ENCODE measurements around the gene FNDC11. TPM values are rescaled to one million over a fixed set of nuclear protein-coding genes. Genes with fewer than 3 reads are reported as not detected.

The FNDC11 gene
- total and polyA plus RNA-seq, 2 of the 13 experiments (the other 11 are each of a cell fraction or from before 2014, with no cell fraction given): 0.07 TPM; not detected in 1

DNA sequence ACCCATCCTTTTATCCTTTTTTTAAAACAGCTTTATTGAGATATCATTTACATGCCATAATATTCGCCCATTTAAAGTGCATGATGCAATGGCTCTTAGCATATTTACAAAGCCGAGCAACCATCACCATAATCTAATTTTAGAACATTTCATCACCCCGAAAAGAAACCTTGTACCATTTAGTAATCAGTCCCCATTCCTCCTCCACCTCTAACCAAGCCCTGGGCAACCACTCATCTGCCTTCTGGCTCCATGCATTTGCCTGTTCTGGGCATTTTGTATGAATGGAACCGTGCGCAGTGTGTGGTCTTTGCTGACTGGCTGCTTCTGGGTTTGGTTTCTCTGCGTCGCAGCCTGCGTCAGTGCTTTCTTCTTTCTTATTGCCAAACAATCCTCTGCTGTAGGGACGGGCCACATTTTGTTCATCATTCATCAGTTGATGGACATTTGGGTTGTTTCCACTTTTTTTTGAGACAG lies 44.8 kb upstream of the FNDC11 start (continued):
- TF ChIP-seq, protein P1, sequence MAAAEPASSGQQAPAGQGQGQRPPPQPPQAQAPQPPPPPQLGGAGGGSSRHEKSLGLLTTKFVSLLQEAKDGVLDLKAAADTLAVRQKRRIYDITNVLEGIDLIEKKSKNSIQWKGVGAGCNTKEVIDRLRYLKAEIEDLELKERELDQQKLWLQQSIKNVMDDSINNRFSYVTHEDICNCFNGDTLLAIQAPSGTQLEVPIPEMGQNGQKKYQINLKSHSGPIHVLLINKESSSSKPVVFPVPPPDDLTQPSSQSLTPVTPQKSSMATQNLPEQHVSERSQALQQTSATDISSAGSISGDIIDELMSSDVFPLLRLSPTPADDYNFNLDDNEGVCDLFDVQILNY (CRISPR knock-in tag; conservative IDR thresholded peaks at IDR 0.05): no peak
- TF ChIP-seq ZNF775 (CRISPR knock-in tag; IDR thresholded peaks at IDR 0.05; ENCODE audit: borderline replicate concordance): no peak
- TF ChIP-seq, protein P2, sequence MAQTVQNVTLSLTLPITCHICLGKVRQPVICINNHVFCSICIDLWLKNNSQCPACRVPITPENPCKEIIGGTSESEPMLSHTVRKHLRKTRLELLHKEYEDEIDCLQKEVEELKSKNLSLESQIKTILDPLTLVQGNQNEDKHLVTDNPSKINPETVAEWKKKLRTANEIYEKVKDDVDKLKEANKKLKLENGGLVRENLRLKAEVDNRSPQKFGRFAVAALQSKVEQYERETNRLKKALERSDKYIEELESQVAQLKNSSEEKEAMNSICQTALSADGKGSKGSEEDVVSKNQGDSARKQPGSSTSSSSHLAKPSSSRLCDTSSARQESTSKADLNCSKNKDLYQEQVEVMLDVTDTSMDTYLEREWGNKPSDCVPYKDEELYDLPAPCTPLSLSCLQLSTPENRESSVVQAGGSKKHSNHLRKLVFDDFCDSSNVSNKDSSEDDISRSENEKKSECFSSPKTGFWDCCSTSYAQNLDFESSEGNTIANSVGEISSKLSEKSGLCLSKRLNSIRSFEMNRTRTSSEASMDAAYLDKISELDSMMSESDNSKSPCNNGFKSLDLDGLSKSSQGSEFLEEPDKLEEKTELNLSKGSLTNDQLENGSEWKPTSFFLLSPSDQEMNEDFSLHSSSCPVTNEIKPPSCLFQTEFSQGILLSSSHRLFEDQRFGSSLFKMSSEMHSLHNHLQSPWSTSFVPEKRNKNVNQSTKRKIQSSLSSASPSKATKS (CRISPR knock-in tag; IDR thresholded peaks at IDR 0.05): no peak
- no peak for TF ChIP-seq PHB2 (IDR thresholded peaks at IDR 0.05; ENCODE audit: partially characterized antibody)
- TF ChIP-seq, protein P3, sequence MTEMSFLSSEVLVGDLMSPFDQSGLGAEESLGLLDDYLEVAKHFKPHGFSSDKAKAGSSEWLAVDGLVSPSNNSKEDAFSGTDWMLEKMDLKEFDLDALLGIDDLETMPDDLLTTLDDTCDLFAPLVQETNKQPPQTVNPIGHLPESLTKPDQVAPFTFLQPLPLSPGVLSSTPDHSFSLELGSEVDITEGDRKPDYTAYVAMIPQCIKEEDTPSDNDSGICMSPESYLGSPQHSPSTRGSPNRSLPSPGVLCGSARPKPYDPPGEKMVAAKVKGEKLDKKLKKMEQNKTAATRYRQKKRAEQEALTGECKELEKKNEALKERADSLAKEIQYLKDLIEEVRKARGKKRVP (CRISPR knock-in tag; IDR thresholded peaks at IDR 0.05): 0 out of 4 replicates have a peak, but pooled peaks of 1 of the 2 experiments have one; percentile 24

DNA sequence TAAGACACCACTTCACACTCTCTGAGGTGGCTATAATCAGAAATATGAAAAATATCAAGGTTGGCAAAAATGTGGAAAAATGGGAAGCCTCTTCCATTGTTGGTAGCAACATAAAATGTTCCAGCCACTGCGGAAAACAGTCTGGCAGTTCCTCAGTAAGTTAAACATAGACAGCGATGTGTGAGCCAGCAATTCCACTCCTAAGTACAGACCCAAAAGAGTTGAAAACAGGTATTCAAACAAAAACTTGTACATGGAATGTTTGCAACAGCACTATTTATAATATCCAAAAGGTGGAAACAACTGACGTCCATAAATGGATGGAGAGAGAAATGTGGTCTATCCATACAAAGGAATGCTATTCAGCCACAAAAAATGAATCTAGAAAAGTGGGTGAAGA lies 40.8 kb upstream of the FNDC11 start:
- Histone ChIP-seq H3K27me3 (ENCODE audit: control insufficient read depth in 1 of 2, insufficient read depth in 2 of 2, low read length in 2 of 2) (peaks cover 13 to 79% of the 10 kb centered on the region in 2 experiments), H3K9ac (ENCODE audit: insufficient read depth, low read depth, low read length) (no peak overlapping the region), H3K27ac (ENCODE audit: extremely low read length, insufficient read depth, low read length) (no peak overlapping the region), H2AFZ (ENCODE audit: low read length) (no peak overlapping the region), H3K79me2 (ENCODE audit: insufficient read depth, low read length) (no peaks in the 10 kb centered on the region), H3K4me1 (ENCODE audit: insufficient read depth, low read length) (no peaks in the 10 kb centered on the region), H3K4me3 (replicated peaks in 1 of 3; ENCODE audit: insufficient read depth in 1 of 3, low read depth in 2 of 3, low read length in 3 of 3) (no peak overlapping the region), H4K20me1 (ENCODE audit: insufficient read depth, low read length) (no peaks in the 10 kb centered on the region), H3K4me2 (ENCODE audit: low read depth, low read length) (no peak overlapping the region), H3K9me3 (ENCODE audit: low read length) (no peaks in the 10 kb centered on the region), H3K36me3 (replicated peaks in 1 of 2; ENCODE audit: control insufficient read depth in 1 of 2, insufficient read depth in 2 of 2, low read length in 2 of 2) (no peaks in the 10 kb centered on the region)
- FAIRE-seq: no peak
- intact Hi-C loops (cut with micrococcal nuclease; ENCODE audit: unreplicated experiment): no loop called here
- WGBS (ENCODE audit: low lambda C conversion rate): 59% methylated on average over 3 of the region's 3 CpGs
- ChIA-PET POLR2A (no interaction called here), CTCF (ENCODE audit: low intra/inter-chr PET ratio, low total read pairs) (no interaction called here)
- BruUV-seq (replicated peaks): no TSS peak
- ATAC-seq: no peak
- no peak for DNase-seq (ENCODE audit: low spot score)
- TF ChIP-seq, protein P4, sequence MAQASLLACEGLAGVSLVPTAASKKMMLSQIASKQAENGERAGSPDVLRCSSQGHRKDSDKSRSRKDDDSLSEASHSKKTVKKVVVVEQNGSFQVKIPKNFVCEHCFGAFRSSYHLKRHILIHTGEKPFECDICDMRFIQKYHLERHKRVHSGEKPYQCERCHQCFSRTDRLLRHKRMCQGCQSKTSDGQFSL (CRISPR knock-in tag; IDR thresholded peaks at IDR 0.05): no peak
- no peak for TF ChIP-seq DNMT3B (CRISPR knock-in tag; conservative IDR thresholded peaks at IDR 0.05)
- no peak for TF ChIP-seq ISL2 (CRISPR knock-in tag; IDR thresholded peaks at IDR 0.05)
- TF ChIP-seq ZNF510 (CRISPR knock-in tag; IDR thresholded peaks at IDR 0.05; ENCODE audit: low read depth): no peak
- no peak for TF ChIP-seq CCDC6 (CRISPR knock-in tag; IDR thresholded peaks at IDR 0.05)
- no peak for TF ChIP-seq U2AF2 (IDR thresholded peaks at IDR 0.05; ENCODE audit: low read depth, low read length)
- no peak for TF ChIP-seq PAWR (CRISPR knock-in tag; IDR thresholded peaks at IDR 0.05; ENCODE audit: borderline replicate concordance)
- TF ChIP-seq MTF2 (CRISPR knock-in tag; IDR thresholded peaks at IDR 0.05; ENCODE audit: borderline replicate concordance): no peak
- TF ChIP-seq, protein P5, sequence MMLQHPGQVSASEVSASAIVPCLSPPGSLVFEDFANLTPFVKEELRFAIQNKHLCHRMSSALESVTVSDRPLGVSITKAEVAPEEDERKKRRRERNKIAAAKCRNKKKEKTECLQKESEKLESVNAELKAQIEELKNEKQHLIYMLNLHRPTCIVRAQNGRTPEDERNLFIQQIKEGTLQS (CRISPR knock-in tag; IDR thresholded peaks at IDR 0.05): no peak
- no peak for TF ChIP-seq ZNF274 (CRISPR knock-in tag; IDR thresholded peaks at IDR 0.05)
- TF ChIP-seq ZSCAN22 (CRISPR knock-in tag; IDR thresholded peaks at IDR 0.05): no peak
- no peak for TF ChIP-seq JUN (CRISPR knock-in tag; IDR thresholded peaks at IDR 0.05)
- TF ChIP-seq KLF12 (CRISPR knock-in tag; IDR thresholded peaks at IDR 0.05; ENCODE audit: borderline replicate concordance): no peak
- no peak for TF ChIP-seq YEATS4 (CRISPR knock-in tag; IDR thresholded peaks at IDR 0.05; ENCODE audit: borderline replicate concordance)
- in situ Hi-C loops (cut with HindIII; ENCODE audit: extremely low pct_ligation_motif_present, low pct_unique_long_range_greater_than_20kb): no loop called here

All from HepG2 (cell line).